Liver (tissue), 9 donors: ENCODE measurements around the gene TCF7L1. TPM values are rescaled to one million over a fixed set of nuclear protein-coding genes. Genes with fewer than 3 reads are reported as not detected.

ENCODE experiments used
- DNase-seq: peaks from one replicate; pipeline ENCODE4 v3.0.0-alpha.2; 2017; ENCODE audit warnings: low spot score
- H3K27ac ChIP-seq, 2 donors: one replicate each; pipeline ENCODE4 v1.7.0; 2013; ENCODE audit warnings: inconsistent platforms in 2 of 2, low read length in 2 of 2, control low read depth in 1 of 2, low read depth in 1 of 2, mild to moderate bottlenecking in 1 of 2
- H3K27me3 ChIP-seq, 4 donors: one replicate each; pipeline versions ENCODE4 v1.6.1 to v1.7.0; 2013; ENCODE audit warnings: low read length in 3 of 4, inconsistent platforms in 1 of 4, mild to moderate bottlenecking in 1 of 4, moderate library complexity in 1 of 4; ENCODE audit not compliant: control insufficient read depth in 4 of 4, insufficient read depth in 4 of 4
- H3K36me3 ChIP-seq, 4 donors: one replicate each; pipeline versions ENCODE4 v1.6.1 to v1.7.0; 2013; ENCODE audit warnings: low read length in 3 of 4, mild to moderate bottlenecking in 3 of 4, low read depth in 1 of 4, moderate library complexity in 1 of 4; ENCODE audit not compliant: control insufficient read depth in 4 of 4, insufficient read depth in 3 of 4
- H3K4me1 ChIP-seq, 4 donors: one replicate each; pipeline versions ENCODE4 v1.6.1 to v1.7.0; 2013; ENCODE audit warnings: low read length in 3 of 4, mild to moderate bottlenecking in 3 of 4, moderate library complexity in 1 of 4; ENCODE audit not compliant: control insufficient read depth in 4 of 4, insufficient read depth in 4 of 4
- H3K4me3 ChIP-seq, 3 donors: one replicate each; pipeline versions ENCODE4 v1.6.1 to v1.7.0; 2013; ENCODE audit warnings: low read length in 3 of 3, control low read depth in 1 of 3, low read depth in 1 of 3, mild to moderate bottlenecking in 1 of 3
- H3K9ac ChIP-seq, 2 donors: one replicate each; pipeline ENCODE4 v1.7.0; 2013; ENCODE audit warnings: low read length in 2 of 2, mild to moderate bottlenecking in 2 of 2, moderate library complexity in 2 of 2, control low read depth in 1 of 2, low read depth in 1 of 2
- H3K9me3 ChIP-seq, 4 donors: one replicate each; pipeline versions ENCODE4 v1.6.1 to v1.7.0; 2013; ENCODE audit warnings: low read length in 3 of 4; ENCODE audit not compliant: control insufficient read depth in 4 of 4
- CTCF ChIP-seq: fragments of 150-350 bp; IDR thresholded peaks from 2 replicates; pipeline ENCODE4 v1.5.1; 2017; ENCODE audit warnings: improper control_type of control experiment, low read depth, low read length; ENCODE audit not compliant: missing input control
- EGR1 ChIP-seq, 2 donors: IDR thresholded peaks; 2 replicates each; pipeline ENCODE4 v1.6.1; 2016 to 2018; ENCODE audit warnings: antibody characterized with exemption in 2 of 2, low read depth in 2 of 2
- HNF4A ChIP-seq, 2 donors: conservative IDR thresholded peaks; 2 replicates each; pipeline ENCODE4 v1.6.1; 2016; ENCODE audit warnings: antibody characterized with exemption in 2 of 2, mild to moderate bottlenecking in 2 of 2
- HNF4G ChIP-seq: IDR thresholded peaks from 2 replicates; pipeline ENCODE4 v1.6.1; 2016; ENCODE audit warnings: antibody characterized with exemption
- NR2F2 ChIP-seq: IDR thresholded peaks from 2 replicates; pipeline ENCODE4 v1.6.1; 2016; ENCODE audit warnings: antibody characterized with exemption
- RAD21 ChIP-seq, 2 donors: IDR thresholded peaks; 2 replicates each; pipeline ENCODE4 v1.6.1; 2016; ENCODE audit warnings: antibody characterized with exemption in 2 of 2, mild to moderate bottlenecking in 2 of 2
- RXRA ChIP-seq, 2 donors: IDR thresholded peaks; 2 replicates each; pipeline ENCODE4 v1.6.1; 2017 to 2018; ENCODE audit warnings: antibody characterized with exemption in 2 of 2, mild to moderate bottlenecking in 1 of 2
- YY1 ChIP-seq: IDR thresholded peaks from 2 replicates; pipeline ENCODE4 v1.6.1; 2016; ENCODE audit warnings: antibody characterized with exemption, mild to moderate bottlenecking
- ZBTB33 ChIP-seq: IDR thresholded peaks from 2 replicates; pipeline ENCODE4 v1.6.1; 2016; ENCODE audit warnings: antibody characterized with exemption
- WGBS: extraction: QIAGEN DNeasy Blood & Tissue Kit; methylation state at CpG from one replicate; pipeline ENCODE4 v1.1.7; 2013; 5-methylcytosine and 5-hydroxymethylcytosine counted together
- polyA plus RNA-seq, 2 donors: library from polyadenylated mRNA; stranded (reverse) in 1 of 2; unstranded in 1 of 2; fragments of 200-250 nt in 1 of 2; fragments of >200 nt in 1 of 2; fragmentation: Nextera tagmentation in 1 of 2; extraction: Ambion mirVana in 1 of 2; gene quantifications; one replicate each; pipeline versions ENCODE4 v1.2.1 to v1.2.3, GENCODE V29; 2013 to 2015
- total RNA-seq, 2 donors: library from RNA; depleted of rRNA; stranded (reverse); fragments of >200 nt; gene quantifications; one replicate each; pipeline ENCODE4 v1.2.3, GENCODE V29; 2014
- TF ChIP-seq, protein P1 (sequence below): IDR thresholded peaks from 2 replicates; pipeline ENCODE4 v1.6.1; 2016; ENCODE audit warnings: antibody characterized with exemption
- donor health status: healthy.
- donor health status: healthy.
- donor health status: healthy.
- donor health status: healthy.
- donor health status: healthy.

The TCF7L1 gene
- total and polyA plus RNA-seq, 4 donors, result 1.6 to 6.0 (median 4.8) TPM

- Histone ChIP-seq H3K36me3 (peaks cover 2 to 22% (median 14%) of the 10 kb centered on the region in 4 donors), H3K4me1 (peaks cover 0 to 15% (median 10%) of the 10 kb centered on the region in 4 donors), H3K9me3 (no peaks in the 10 kb centered on the region), H3K9ac (no peak overlapping the region), H3K27me3 (no peaks in the 10 kb centered on the region), H3K4me3 (peak overlapping the region in 1 of 3 donors; percentile 18), H3K27ac (peak overlapping the region; percentile 56 to 57)
- no peak for DNase-seq
- TF ChIP-seq RXRA (IDR thresholded peaks at IDR 0.05), result peak in 1 of 2 donors; percentile 30
- no peak for TF ChIP-seq CTCF
- peak in 1 of 2 donors; percentile 2 for TF ChIP-seq RAD21 (IDR thresholded peaks at IDR 0.05)
- peak; percentile 61 for TF ChIP-seq YY1
- peak; percentile 23 to 24 for TF ChIP-seq HNF4A (conservative IDR thresholded peaks at IDR 0.05)
- no peak for TF ChIP-seq ZBTB33
- WGBS, result 26% methylated on average over 13 of the region's 13 CpGs
Measured at GRCh38 chr2:85340034-85340892, 207.1 kb downstream of the TCF7L1 start.

DNA sequence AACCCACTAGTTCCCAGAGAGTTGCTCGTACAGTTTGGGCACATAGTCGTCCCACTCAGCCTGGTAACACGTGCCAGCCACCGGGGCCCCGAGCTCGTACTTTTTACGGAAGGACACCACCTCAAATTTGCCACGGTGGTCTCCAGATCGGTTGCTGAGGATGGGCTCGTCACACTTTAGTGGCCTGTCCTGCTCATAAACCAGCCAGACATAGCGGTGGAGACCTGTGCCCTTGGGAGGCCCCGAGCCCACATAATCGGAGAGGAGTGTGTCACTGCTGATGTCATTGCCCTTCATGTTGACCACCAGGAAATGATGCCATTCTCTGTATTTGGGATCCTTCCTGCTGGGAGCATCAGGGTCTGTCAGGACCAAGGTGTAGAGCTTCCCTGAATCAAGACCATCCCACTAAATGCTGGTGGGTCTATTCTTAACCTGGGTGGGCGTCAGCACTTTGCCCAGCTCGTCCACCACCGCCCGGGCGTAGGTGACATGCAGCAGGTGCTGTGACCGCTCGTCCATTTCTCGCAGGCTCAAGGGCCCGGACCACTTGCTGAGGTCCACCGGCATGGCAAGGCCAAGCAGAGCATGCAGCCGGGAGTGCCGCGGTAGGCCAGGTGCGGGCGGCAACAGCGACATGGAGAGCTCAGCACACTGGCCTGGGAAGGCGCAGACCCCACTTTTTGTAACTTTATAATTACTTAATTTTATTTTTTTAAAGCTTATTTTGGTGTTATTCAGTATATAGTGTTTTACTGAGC is 208.3 kb downstream of the TCF7L1 start:
- TF ChIP-seq YY1 (no peak), EGR1 (IDR thresholded peaks at IDR 0.05; ENCODE audit: low read depth in 2 of 2) (no peak), RXRA (IDR thresholded peaks at IDR 0.05) (no peak), CTCF (no peak), HNF4G (no peak), NR2F2 (no peak), ZBTB33 (no peak)
- TF ChIP-seq, protein P1, sequence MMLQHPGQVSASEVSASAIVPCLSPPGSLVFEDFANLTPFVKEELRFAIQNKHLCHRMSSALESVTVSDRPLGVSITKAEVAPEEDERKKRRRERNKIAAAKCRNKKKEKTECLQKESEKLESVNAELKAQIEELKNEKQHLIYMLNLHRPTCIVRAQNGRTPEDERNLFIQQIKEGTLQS, result no peak
- no peak overlapping the region for H3K27ac ChIP-seq
- no peaks in the 10 kb centered on the region for H3K27me3 ChIP-seq
- no peaks in the 10 kb centered on the region for H3K9me3 ChIP-seq
- peaks cover 0 to 15% (median 10%) of the 10 kb centered on the region in 4 donors for H3K4me1 ChIP-seq
- WGBS, result 96% methylated on average over 30 of the region's 30 CpGs
- no peak for DNase-seq
- H3K9ac ChIP-seq, result no peak overlapping the region
- peaks cover 5 to 34% (median 22%) of the 10 kb centered on the region in 4 donors for H3K36me3 ChIP-seq
- H3K4me3 ChIP-seq, result no peak overlapping the region
